Left forelimb (tissue), 1 donor: ENCODE data around the gene TTLL13.
A peak's percentile ranks its signal among the peaks of the same experiment; 100 is the strongest.

Source experiments
- DNase-seq: peaks from one replicate; pipeline ENCODE4 v3.0.0-alpha.2; 2018; ENCODE audit warnings: low spot score

TTLL13 gene

GRCh38 chr15:90214553-90215196, 34.7 kb upstream of the TTLL13 start:
- no peak for DNase-seq

- no peak for DNase-seq
These were observed 31.5 kb upstream of the TTLL13 start for GRCh38 chr15:90217671-90218394.

DNA sequence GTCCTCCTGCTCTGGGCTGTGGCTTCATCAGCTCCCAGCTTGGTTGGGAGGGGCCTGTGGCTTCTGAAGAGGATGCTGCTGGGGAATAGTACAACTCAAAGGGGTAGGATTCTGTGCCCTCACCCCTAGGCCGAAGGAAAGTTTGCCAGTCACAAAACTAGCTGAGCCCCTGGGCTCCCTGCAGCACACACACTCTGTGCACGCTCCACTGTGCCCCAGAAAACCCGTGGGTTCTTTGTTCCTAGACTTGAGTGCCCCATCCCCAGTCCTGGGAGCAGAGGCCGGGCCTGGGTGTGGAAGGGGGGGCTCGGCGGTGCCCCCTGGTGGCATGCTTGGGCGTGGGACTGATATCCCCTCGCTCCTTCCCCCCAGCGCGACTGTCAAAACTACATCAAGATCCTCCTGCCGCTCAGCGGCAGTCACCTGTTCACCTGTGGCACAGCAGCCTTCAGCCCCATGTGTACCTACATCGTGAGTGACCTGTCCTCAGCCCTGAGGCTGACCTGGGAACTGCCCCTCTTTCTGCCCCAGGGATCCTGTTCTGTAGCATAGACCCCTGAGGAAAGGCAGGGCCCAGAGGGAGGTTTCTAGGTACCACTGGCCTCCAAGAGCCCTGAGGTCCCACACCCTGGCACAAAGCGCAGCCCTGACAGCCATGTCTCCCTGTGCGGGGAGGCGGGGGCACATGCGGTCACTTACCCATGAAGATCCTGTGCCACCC, 29.8 kb upstream of the TTLL13 start:
- no peak for DNase-seq

- DNase-seq: no peak
These were observed 28.0 kb upstream of the TTLL13 start for GRCh38 chr15:90221246-90221900.

DNA sequence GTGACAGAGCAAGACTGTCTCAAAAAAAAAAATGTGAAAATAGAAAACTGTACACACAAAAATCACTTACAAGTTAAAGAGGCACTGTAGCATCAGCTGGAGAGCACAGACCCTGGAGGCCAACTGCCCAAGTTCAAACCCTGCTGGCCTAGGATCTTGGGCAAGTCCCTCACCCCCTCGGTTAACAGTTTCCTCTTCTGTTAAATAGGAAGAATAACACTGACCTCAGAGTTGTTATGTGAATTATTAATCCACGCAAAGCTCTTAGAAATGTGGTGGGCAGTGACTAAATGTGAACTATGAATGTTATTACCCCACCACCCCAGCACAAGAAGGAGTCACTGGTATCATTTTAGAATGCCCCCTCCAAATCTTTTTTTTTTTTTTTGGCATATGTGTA, 26.8 kb upstream of the TTLL13 start:
- DNase-seq: no peak

- no peak for DNase-seq
These were observed 25.8 kb upstream of the TTLL13 start for GRCh38 chr15:90223441-90224165.

GRCh38 chr15:90225047-90225446, 24.3 kb upstream of the TTLL13 start:
- no peak for DNase-seq

DNA sequence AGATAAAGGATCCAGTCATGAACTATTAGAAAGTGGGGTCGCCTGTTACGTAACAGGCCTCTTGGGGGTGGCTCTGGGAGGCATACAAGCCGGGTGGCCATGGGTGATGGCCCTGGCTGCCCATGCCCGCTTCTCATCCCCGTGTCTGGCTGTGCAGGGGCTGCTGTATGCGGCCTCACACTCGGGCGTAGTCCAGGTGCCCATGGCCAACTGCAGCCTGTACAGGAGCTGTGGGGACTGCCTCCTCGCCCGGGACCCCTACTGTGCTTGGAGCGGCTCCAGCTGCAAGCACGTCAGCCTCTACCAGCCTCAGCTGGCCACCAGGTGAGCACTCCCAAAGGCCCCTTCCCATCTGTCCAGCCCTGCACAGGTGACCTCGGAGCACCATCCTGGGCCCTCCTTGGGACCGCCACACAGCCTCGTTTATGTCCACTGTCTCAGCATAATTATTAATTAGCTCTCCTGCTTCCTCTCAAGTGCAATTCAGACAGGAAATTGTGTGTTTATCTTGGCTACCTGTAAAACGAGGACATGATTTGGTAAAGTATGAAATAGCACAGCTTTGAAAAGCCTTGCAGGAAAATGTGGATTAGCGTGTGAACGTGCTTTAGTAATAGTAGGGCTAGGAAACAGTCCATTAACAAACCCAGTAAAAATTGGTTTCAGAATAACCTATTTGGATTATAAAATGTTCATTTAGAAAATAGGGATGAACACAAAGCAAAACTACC, 23.7 kb upstream of the TTLL13 start:
- no peak for DNase-seq

DNA sequence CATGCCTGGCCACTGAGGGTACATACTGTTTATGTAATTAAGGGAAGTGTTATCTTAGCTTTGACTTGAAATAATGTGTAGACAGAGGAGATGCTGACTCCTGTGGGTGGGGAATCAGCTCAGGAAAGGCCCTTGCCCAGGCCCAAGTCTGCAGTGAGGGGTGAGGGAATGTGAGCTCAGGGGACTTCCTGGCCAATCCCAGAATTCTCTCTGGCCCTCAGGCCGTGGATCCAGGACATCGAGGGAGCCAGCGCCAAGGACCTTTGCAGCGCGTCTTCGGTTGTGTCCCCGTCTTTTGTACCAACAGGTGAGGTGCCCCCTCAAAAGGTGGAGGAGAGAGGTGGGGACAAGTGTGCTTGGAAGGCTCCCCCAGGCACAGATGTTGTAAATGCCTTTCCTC, 22.0 kb upstream of the TTLL13 start:
- DNase-seq: no peak

- DNase-seq: no peak
These were observed 21.3 kb upstream of the TTLL13 start for GRCh38 chr15:90227816-90228772.

- DNase-seq: no peak
These were observed 20.4 kb upstream of the TTLL13 start for GRCh38 chr15:90228960-90229359.

- no peak for DNase-seq
These were observed 19.3 kb upstream of the TTLL13 start for GRCh38 chr15:90230071-90230494.

GRCh38 chr15:90230610-90231009, 18.7 kb upstream of the TTLL13 start:
- DNase-seq: no peak

- no peak for DNase-seq
These were observed 18.0 kb upstream of the TTLL13 start for GRCh38 chr15:90231028-90232017.

DNA sequence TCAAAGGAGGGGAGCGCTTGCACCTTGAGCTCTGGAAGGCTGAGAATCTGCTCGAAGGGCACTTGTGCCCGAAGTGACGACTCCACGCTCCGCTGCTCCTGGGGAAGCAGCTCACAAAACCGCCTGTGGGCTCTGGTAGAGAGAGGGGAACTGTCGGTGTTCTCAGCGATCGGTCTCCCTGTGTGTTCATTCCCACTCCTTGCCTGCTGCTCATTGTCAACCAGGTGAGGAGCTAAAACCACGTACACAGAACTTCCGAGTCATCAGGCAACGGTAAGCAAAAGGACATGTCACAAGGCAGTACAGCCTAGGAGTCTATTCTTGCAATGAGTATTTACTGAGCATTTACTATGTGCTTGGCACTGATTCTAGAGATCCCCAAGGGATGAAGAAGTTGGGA, 17.2 kb upstream of the TTLL13 start:
- no peak for DNase-seq

DNA sequence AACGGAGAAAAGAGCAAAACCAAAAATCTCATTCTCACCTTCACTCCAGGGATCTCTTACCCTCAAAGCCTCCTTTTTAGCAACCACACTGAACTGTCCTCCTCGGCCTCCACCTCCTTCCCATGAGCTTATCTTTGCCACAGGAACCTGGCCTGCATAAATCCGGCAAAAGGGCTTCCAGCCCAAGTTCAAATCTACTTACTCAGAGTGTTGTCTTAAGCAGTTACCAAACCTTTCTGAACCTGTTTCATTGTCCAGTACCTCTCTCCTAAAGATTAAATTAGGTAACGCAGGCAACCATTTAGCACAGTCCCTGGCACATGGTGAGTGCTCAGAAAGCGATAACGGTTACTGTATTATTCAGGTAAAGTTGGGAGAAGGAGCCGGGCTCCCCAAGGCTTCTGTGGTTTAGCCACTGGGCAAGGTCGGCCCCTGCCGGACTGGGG, 16.4 kb upstream of the TTLL13 start:
- DNase-seq: no peak

GRCh38 chr15:90233387-90234095, 15.8 kb upstream of the TTLL13 start, which contains the start of gene CIB1:
Gene CIB1 (minus strand): TSS chr15:90233941. CDS start chr15:90233885, 56 bp downstream.
- DNase-seq: peak; percentile 99
